GM12878 (cell line): ENCODE measurements around the gene RAP1A. TPM values are rescaled to one million over a fixed set of nuclear protein-coding genes. Genes with fewer than 3 reads are reported as not detected.

Experiments used
- CEBPB ChIP-seq, 2 experiments: fragments of 150-350 bp in 1 of 2; IDR thresholded peaks; 2 replicates each; pipeline ENCODE4 v1.6.1; 2012 to 2014; ENCODE audit warnings: low read depth in 2 of 2, low read length in 2 of 2, borderline replicate concordance in 1 of 2, inconsistent platforms in 1 of 2
- CREB1 ChIP-seq: IDR thresholded peaks from 2 replicates; pipeline ENCODE4 v1.6.1; 2012; ENCODE audit warnings: low read depth, mild to moderate bottlenecking, inconsistent platforms
- DPF2 ChIP-seq: fragments of 450-650 bp; IDR thresholded peaks from 2 replicates; pipeline ENCODE4 v1.6.1; 2017; ENCODE audit warnings: mild to moderate bottlenecking
- ELK1 ChIP-seq: IDR thresholded peaks from 2 replicates; pipeline ENCODE4 v1.6.1; 2012; ENCODE audit warnings: low read depth, low read length, improper control_type of control experiment
- FOS ChIP-seq: IDR thresholded peaks from 3 replicates; pipeline ENCODE4 v1.6.1; 2011; ENCODE audit warnings: borderline replicate concordance; ENCODE audit not compliant: insufficient read length; ENCODE audit errors: extremely low read depth
- HDAC2 ChIP-seq: fragments of 200-600 bp; sonication (generic); IDR thresholded peaks from 2 replicates; pipeline ENCODE4 v1.6.1; 2017
- IKZF2 ChIP-seq, 2 experiments: fragments of 450-650 bp; IDR thresholded peaks; 2 replicates each; pipeline ENCODE4 v1.6.1; 2017; ENCODE audit warnings: mild to moderate bottlenecking in 2 of 2, moderate library complexity in 2 of 2
- JUNB ChIP-seq: IDR thresholded peaks from 2 replicates; pipeline ENCODE4 v1.6.1; 2016; ENCODE audit warnings: antibody characterized with exemption, mild to moderate bottlenecking
- KDM1A ChIP-seq: fragments of 200-600 bp; sonication (generic); IDR thresholded peaks from 2 replicates; pipeline ENCODE4 v1.6.1; 2016; ENCODE audit warnings: borderline replicate concordance
- MYC ChIP-seq: IDR thresholded peaks from 2 replicates; pipeline ENCODE4 v1.6.1; 2011; ENCODE audit warnings: mild to moderate bottlenecking, low read length, moderate library complexity, inconsistent platforms; ENCODE audit not compliant: insufficient read depth, insufficient replicate concordance, insufficient read length, severe bottlenecking
- NR2F1 ChIP-seq: fragments of 450-650 bp; conservative IDR thresholded peaks from 2 replicates; pipeline ENCODE4 v1.6.1; 2017; ENCODE audit warnings: mild to moderate bottlenecking
- PAX5 ChIP-seq: IDR thresholded peaks from 2 replicates; pipeline ENCODE4 v1.6.1; 2011; ENCODE audit warnings: low read depth, low read length, borderline replicate concordance
- RB1 ChIP-seq: fragments of 450-650 bp; formaldehyde crosslinking; IDR thresholded peaks from 2 replicates; pipeline ENCODE4 v1.6.1; 2017; ENCODE audit warnings: mild to moderate bottlenecking, borderline replicate concordance
- RELA ChIP-seq: fragments of 450-650 bp; IDR thresholded peaks from 2 replicates; pipeline ENCODE4 v1.8.0; 2014; ENCODE audit warnings: borderline replicate concordance; ENCODE audit not compliant: partially characterized antibody
- TBL1XR1 ChIP-seq: IDR thresholded peaks from 2 replicates; pipeline ENCODE4 v1.6.1; 2012; ENCODE audit warnings: low read depth, low read length, improper control_type of control experiment
- polyA plus RNA-seq, 11 experiments: library from polyadenylated mRNA; depleted of rRNA in 4 of 11; unstranded in 6 of 11; stranded (reverse) in 5 of 11; fragments of >200 nt; fragmentation: Nextera tagmentation in 4 of 11; fragmentation: Illumina TruSeq in 1 of 11; extraction: Ambion mirVana in 4 of 11; extraction: Trizol in 1 of 11; gene quantifications; 1 replicate in 1 of 11; 2 replicates in 10 of 11; pipeline versions ENCODE4 v1.2.1 to v1.2.3, GENCODE V29; 2011 to 2016; ENCODE audit warnings: inconsistent platforms in 2 of 11, missing spikeins in 2 of 11, low read depth in 1 of 11
- total RNA-seq, 4 experiments: library from RNA; depleted of rRNA in 3 of 4; stranded (reverse); fragments of >200 nt in 3 of 4; fragmentation: Illumina TruSeq in 1 of 4; extraction: Trizol in 1 of 4; gene quantifications; 2 replicates each; pipeline versions ENCODE4 v1.2.1 to v1.2.3, GENCODE V29; 2013 to 2021
- TF ChIP-seq, protein P1 (sequence below): fragments of 450-650 bp; IDR thresholded peaks from 2 replicates; pipeline ENCODE4 v1.6.1; 2017; ENCODE audit warnings: mild to moderate bottlenecking, moderate library complexity
- TF ChIP-seq, protein P2 (sequence below), 3 experiments: IDR thresholded peaks in 2 of 3; conservative IDR thresholded peaks in 1 of 3; 2 replicates each; pipeline ENCODE4 v1.5.1; 2011; ENCODE audit warnings: low read depth in 3 of 3, low read length in 3 of 3, mild to moderate bottlenecking in 3 of 3, control low read depth in 2 of 3, moderate library complexity in 2 of 3, inconsistent platforms in 1 of 3, mixed read lengths in 1 of 3; ENCODE audit not compliant: control insufficient read depth in 2 of 3, insufficient read depth in 1 of 3; ENCODE audit errors: extremely low read depth in 1 of 3
- TF ChIP-seq, protein P3 (sequence below): fragments of 450-650 bp; IDR thresholded peaks from 2 replicates; pipeline ENCODE4 v1.6.1; 2017; ENCODE audit warnings: low read depth, mild to moderate bottlenecking, moderate library complexity

Gene RAP1A
- total and polyA plus RNA-seq, 10 of the 15 experiments (the other 5 are each of a cell fraction or from before 2014, with no cell fraction given), result 38.4 to 213 (median 86.0) TPM

DNA sequence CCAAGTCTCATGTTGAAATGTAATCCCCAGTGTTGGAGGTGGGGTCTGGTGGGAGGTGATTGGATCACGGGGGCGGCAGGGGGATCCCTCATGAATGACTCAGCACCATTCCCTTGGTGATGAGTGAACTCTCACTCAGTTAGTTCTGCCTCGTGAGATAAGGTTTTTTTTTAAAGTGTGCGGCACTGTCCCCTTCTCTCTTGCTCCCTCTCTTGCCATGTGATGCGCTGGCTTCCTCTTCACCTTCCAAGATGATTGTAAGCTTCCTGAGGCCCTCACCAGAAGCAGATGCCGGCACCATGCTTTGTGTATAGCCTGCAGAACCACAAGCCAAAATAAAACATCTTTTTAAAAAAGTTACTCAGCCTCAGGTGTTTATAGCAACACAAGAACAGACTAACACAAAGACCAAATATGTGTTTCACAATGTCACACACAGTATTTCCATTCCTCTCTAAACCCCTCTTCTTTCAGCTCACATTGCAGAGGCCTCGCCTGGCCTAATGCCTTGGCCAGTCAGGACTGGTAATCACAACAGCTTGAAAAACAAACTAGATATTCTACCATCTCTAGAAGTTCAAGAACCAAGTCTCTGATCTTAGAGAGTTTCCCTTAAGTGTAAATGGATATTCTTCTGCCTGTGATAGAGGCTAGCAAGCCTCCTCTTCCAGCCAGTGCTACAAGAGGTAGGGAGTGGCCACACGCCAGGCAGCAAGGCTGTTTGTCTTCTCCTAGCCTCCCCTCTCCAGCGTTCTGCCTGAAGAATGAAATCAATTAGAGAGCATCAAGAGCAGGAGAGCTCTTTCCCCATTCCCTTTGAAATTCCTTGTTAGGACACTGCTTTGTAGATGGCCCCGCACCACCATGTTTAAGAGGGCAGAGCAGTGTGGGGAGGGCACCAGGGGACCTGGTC, 19.6 kb upstream of the RAP1A start (continued):
- TF ChIP-seq TBL1XR1 (0 out of 2 replicates have a peak, but pooled peaks have one; percentile 68), CEBPB (IDR thresholded peaks at IDR 0.05; ENCODE audit: borderline replicate concordance in 1 of 2, low read depth in 2 of 2, low read length in 2 of 2) (no peak), RELA (no peak), DPF2 (no peak), MYC (no peak), IKZF2 (IDR thresholded peaks at IDR 0.05) (peak in 1 of 2 experiments; percentile 19; a peak in 2 of 4 replicates), CREB1 (0 out of 2 replicates have a peak, but pooled peaks have one; percentile 9), PAX5 (no peak), KDM1A (no peak), FOS (no peak), HDAC2 (no peak), JUNB (peak; percentile 63), NR2F1 (no peak), RB1 (no peak; the same call in 1 of the 2 replicates), ELK1 (no peak)
- TF ChIP-seq, protein P1, sequence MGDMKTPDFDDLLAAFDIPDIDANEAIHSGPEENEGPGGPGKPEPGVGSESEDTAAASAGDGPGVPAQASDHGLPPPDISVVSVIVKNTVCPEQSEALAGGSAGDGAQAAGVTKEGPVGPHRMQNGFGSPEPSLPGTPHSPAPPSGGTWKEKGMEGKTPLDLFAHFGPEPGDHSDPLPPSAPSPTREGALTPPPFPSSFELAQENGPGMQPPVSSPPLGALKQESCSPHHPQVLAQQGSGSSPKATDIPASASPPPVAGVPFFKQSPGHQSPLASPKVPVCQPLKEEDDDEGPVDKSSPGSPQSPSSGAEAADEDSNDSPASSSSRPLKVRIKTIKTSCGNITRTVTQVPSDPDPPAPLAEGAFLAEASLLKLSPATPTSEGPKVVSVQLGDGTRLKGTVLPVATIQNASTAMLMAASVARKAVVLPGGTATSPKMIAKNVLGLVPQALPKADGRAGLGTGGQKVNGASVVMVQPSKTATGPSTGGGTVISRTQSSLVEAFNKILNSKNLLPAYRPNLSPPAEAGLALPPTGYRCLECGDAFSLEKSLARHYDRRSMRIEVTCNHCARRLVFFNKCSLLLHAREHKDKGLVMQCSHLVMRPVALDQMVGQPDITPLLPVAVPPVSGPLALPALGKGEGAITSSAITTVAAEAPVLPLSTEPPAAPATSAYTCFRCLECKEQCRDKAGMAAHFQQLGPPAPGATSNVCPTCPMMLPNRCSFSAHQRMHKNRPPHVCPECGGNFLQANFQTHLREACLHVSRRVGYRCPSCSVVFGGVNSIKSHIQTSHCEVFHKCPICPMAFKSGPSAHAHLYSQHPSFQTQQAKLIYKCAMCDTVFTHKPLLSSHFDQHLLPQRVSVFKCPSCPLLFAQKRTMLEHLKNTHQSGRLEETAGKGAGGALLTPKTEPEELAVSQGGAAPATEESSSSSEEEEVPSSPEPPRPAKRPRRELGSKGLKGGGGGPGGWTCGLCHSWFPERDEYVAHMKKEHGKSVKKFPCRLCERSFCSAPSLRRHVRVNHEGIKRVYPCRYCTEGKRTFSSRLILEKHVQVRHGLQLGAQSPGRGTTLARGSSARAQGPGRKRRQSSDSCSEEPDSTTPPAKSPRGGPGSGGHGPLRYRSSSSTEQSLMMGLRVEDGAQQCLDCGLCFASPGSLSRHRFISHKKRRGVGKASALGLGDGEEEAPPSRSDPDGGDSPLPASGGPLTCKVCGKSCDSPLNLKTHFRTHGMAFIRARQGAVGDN, result peak; percentile 50
- TF ChIP-seq, protein P2, sequence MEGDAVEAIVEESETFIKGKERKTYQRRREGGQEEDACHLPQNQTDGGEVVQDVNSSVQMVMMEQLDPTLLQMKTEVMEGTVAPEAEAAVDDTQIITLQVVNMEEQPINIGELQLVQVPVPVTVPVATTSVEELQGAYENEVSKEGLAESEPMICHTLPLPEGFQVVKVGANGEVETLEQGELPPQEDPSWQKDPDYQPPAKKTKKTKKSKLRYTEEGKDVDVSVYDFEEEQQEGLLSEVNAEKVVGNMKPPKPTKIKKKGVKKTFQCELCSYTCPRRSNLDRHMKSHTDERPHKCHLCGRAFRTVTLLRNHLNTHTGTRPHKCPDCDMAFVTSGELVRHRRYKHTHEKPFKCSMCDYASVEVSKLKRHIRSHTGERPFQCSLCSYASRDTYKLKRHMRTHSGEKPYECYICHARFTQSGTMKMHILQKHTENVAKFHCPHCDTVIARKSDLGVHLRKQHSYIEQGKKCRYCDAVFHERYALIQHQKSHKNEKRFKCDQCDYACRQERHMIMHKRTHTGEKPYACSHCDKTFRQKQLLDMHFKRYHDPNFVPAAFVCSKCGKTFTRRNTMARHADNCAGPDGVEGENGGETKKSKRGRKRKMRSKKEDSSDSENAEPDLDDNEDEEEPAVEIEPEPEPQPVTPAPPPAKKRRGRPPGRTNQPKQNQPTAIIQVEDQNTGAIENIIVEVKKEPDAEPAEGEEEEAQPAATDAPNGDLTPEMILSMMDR (IDR thresholded peaks at IDR 0.05 in 2 of 3, conservative IDR thresholded peaks at IDR 0.05 in 1 of 3; ENCODE audit: control insufficient read depth in 2 of 3, extremely low read depth in 1 of 3, insufficient read depth in 1 of 3, low read depth in 3 of 3, low read length in 3 of 3), result no peak
- TF ChIP-seq, protein P3, sequence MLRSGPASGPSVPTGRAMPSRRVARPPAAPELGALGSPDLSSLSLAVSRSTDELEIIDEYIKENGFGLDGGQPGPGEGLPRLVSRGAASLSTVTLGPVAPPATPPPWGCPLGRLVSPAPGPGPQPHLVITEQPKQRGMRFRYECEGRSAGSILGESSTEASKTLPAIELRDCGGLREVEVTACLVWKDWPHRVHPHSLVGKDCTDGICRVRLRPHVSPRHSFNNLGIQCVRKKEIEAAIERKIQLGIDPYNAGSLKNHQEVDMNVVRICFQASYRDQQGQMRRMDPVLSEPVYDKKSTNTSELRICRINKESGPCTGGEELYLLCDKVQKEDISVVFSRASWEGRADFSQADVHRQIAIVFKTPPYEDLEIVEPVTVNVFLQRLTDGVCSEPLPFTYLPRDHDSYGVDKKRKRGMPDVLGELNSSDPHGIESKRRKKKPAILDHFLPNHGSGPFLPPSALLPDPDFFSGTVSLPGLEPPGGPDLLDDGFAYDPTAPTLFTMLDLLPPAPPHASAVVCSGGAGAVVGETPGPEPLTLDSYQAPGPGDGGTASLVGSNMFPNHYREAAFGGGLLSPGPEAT, result peak; percentile 23; the same call in 1 of the 2 replicates
